ENCODE measurements around the gene SH3BGRL2. TPM values are rescaled to one million over a fixed set of nuclear protein-coding genes. Genes with fewer than 3 reads are reported as not detected.

Gene SH3BGRL2
- total RNA-seq, 2 donors from 2014 or later, result 26.4 to 29.1 TPM

- Histone ChIP-seq H3K27me3 (no peaks in the 10 kb centered on the region), H3K9me3 (no peaks in the 10 kb centered on the region), H3K36me3 (replicated peaks in 1 of 2; ENCODE audit: insufficient read depth in 1 of 2, low read depth in 2 of 2) (no peaks in the 10 kb centered on the region), H3K27ac (no peak overlapping the region), H3K4me3 (no peak overlapping the region), H3K4me1 (no peaks in the 10 kb centered on the region)
- DNase-seq, result no peak
- TF ChIP-seq CTCF (IDR thresholded peaks at IDR 0.05), result no peak
- no peak for TF ChIP-seq POLR2A (IDR thresholded peaks at IDR 0.05)
- intact Hi-C loops (cut with DNase I), result loop anchor here (10.0 kb wide), 1 partner anchor 133 kb away; no protein-coding TSS in a partner anchor
- no peak for ATAC-seq
- WGBS, 2 donors, result 85 to 97% methylated on average over 2 of the region's 2 CpGs
Observed at GRCh38 chr6:79717989-79718388, 86.9 kb downstream of the SH3BGRL2 start.

- Histone ChIP-seq H3K27me3 (no peaks in the 10 kb centered on the region), H3K27ac (no peak overlapping the region), H3K4me1 (no peaks in the 10 kb centered on the region), H3K4me3 (no peak overlapping the region), H3K36me3 (replicated peaks in 1 of 2; ENCODE audit: insufficient read depth in 1 of 2, low read depth in 2 of 2) (no peaks in the 10 kb centered on the region), H3K9me3 (no peaks in the 10 kb centered on the region)
- DNase-seq, result no peak
- no peak for ATAC-seq
- intact Hi-C loops (cut with DNase I), result loop anchor here (10.0 kb wide), 1 partner anchor 134 kb away; no protein-coding TSS in a partner anchor
- WGBS, 2 donors, result 83 to 86% methylated on average over 8 of the region's 8 CpGs
- TF ChIP-seq POLR2A (IDR thresholded peaks at IDR 0.05) (no peak), CTCF (IDR thresholded peaks at IDR 0.05) (no peak)
Observed at GRCh38 chr6:79718509-79719247, 87.5 kb downstream of the SH3BGRL2 start.

- H3K4me1 ChIP-seq, result no peaks in the 10 kb centered on the region
- 67 to 74% methylated on average over 6 of the region's 6 CpGs for WGBS, 2 donors
Observed at GRCh38 chr6:79719248-79719960, 88.3 kb downstream of the SH3BGRL2 start.

GRCh38 chr6:79724816-79725215 is 93.7 kb downstream of the SH3BGRL2 start:
- TF ChIP-seq CTCF (IDR thresholded peaks at IDR 0.05) (no peak), POLR2A (IDR thresholded peaks at IDR 0.05) (no peak)
- ATAC-seq, result no peak
- no peaks in the 10 kb centered on the region for H3K9me3 ChIP-seq

More at GRCh38 chr6:79719248-79719960, 88.3 kb downstream of the SH3BGRL2 start:
- Histone ChIP-seq H3K9me3 (no peaks in the 10 kb centered on the region), H3K27ac (no peak overlapping the region), H3K36me3 (replicated peaks in 1 of 2; ENCODE audit: insufficient read depth in 1 of 2, low read depth in 2 of 2) (no peaks in the 10 kb centered on the region), H3K27me3 (no peaks in the 10 kb centered on the region), H3K4me3 (no peak overlapping the region)
- TF ChIP-seq CTCF (IDR thresholded peaks at IDR 0.05) (no peak), POLR2A (IDR thresholded peaks at IDR 0.05) (no peak)
- intact Hi-C loops (cut with DNase I), result loop anchor here (10.0 kb wide), 1 partner anchor 135 kb away; no protein-coding TSS in a partner anchor
- DNase-seq, result peak in 2 of 4 donors; percentile 10 to 22
- ATAC-seq, result no peak

More at GRCh38 chr6:79724816-79725215, 93.7 kb downstream of the SH3BGRL2 start:
- Histone ChIP-seq H3K27ac (no peak overlapping the region), H3K36me3 (replicated peaks in 1 of 2; ENCODE audit: insufficient read depth in 1 of 2, low read depth in 2 of 2) (no peaks in the 10 kb centered on the region), H3K4me3 (no peak overlapping the region), H3K4me1 (no peaks in the 10 kb centered on the region), H3K27me3 (no peaks in the 10 kb centered on the region)
- intact Hi-C loops (cut with DNase I), result no loop called here
- DNase-seq, result no peak
- WGBS, 2 donors, result 89 to 100% methylated on average over 2 of the region's 2 CpGs
